Measurements from ENCODE around the gene MAGI2.
"Not testable (repeated sequence)": the region's sequence is repeated elsewhere in the genome, so short reads cannot be mapped to it uniquely, and the experiment has no call there.

MAGI2 gene

GRCh38 chr7:78253850-78254725 lies 1199.4 kb downstream of the MAGI2 start:
- no peak for DNase-seq

DNA sequence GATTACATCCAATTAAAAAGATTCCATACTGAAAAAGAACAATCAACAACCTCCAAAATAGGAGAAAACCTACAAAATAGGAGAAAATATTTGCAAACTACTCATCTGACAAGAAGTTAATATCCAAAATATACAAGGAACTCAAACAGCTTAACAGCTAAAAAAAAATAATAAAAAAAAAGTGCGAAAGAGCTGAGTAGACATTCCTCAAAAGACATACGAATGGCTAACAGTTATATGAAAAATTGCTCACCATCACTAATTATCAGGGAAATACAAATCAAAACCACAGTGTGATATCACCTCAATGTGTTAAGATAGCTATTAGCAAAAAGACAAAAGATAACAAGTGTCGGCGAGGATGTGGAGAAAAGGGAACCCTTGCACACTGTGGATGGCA lies 1204.6 kb downstream of the MAGI2 start:
- no peak for DNase-seq

DNA sequence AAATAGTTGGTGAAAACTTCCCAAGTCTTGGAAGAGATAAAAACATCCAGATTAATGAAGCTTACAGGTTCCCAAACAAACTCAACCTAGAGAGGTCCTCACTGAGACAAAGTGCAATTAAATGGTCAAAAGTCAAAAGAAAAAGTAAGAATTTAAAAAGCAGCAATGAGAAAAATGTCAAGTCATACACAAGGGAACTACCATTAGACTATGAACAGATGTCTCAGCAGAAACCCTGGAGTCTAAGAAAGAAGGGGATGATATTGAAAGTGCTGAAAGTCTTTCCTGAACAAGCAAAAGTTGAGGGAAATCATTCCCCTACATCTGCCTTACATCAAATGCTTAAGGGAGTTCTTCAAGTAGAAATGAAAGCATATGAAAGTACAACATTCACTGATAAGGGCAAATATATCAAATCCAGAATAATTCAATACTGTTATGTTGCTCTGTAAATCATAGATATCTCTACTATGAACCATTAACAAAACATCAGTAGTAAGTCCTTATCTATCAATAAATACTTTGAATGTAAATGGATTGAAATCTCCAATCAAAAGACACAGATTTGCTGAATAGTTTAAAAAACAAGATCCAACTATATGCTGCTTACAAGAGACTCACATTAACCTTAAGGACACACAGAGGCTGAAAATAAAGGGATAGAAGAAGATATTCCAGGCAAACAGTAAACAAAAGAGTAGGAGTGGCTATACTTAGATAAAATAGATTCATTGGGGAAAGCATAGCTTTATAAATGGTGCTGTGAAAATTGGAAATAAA lies 1205.4 kb downstream of the MAGI2 start:
- DNase-seq: no peak

DNA sequence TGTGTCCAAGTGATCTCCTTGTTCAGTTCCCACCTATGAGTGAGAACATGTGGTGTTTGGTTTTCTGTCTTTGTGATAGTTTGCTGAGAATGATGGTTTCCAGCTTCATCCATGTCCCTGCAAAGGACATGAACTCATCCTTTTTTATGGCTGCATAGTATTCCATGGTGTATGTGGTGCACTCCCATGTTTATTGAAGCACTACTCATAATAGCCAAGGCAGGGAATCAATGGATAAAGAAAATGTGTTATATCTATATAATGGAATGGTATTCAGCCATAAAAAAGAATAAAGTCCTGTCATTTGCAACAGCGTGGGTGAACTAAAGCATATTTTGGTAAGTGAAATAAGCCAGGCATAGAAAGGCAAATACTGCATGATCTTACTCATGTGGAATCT lies 1213.3 kb downstream of the MAGI2 start:
- not testable (repeated sequence) for DNase-seq

GRCh38 chr7:78234634-78235033 lies 1218.8 kb downstream of the MAGI2 start:
- DNase-seq: no peak

GRCh38 chr7:78232806-78233205 lies 1220.7 kb downstream of the MAGI2 start:
- no peak for DNase-seq

- no peak for DNase-seq
Measured at GRCh38 chr7:78226059-78226719, 1227.3 kb downstream of the MAGI2 start.

DNA sequence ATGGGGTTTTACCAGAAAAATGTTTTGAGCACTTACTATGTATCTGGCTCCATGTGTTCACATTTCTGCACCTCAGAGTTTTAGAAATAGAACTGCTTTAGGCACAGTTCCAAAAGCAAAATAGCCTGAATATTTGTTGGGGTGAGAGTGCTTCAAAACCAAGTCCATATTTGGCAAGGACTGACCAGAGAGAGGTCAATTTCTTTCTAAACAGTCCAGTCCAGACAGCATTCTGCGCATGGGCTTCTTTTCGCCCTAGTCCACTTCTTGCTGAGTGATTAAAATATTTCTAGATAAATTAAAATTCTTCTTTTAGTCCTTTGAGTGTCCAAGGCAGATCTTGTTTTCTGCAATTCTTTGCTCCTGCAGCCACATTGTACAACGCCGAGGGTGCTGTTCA lies 1227.9 kb downstream of the MAGI2 start:
- no peak for DNase-seq

DNA sequence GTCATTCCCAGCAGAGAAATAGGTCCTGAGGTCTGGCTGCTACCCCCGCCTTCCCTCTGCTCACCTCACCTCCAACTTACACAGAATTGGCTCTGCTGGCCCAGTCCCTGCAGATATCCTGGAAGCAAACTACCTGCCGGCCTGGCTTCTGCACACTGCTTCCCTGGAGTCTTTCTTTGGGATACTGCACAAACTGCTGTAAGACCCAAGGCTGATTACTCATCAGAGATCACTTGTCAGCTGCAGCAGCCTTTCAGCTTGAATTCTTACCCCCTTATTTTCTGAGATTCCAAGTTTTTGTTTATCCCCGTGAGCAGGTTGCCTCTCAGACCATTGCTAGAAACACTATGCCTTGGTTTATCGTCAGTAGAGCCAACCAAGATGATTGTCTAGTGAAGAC lies 1228.5 kb downstream of the MAGI2 start:
- DNase-seq: no peak

GRCh38 chr7:78223598-78223997 lies 1229.9 kb downstream of the MAGI2 start:
- no peak for DNase-seq

DNA sequence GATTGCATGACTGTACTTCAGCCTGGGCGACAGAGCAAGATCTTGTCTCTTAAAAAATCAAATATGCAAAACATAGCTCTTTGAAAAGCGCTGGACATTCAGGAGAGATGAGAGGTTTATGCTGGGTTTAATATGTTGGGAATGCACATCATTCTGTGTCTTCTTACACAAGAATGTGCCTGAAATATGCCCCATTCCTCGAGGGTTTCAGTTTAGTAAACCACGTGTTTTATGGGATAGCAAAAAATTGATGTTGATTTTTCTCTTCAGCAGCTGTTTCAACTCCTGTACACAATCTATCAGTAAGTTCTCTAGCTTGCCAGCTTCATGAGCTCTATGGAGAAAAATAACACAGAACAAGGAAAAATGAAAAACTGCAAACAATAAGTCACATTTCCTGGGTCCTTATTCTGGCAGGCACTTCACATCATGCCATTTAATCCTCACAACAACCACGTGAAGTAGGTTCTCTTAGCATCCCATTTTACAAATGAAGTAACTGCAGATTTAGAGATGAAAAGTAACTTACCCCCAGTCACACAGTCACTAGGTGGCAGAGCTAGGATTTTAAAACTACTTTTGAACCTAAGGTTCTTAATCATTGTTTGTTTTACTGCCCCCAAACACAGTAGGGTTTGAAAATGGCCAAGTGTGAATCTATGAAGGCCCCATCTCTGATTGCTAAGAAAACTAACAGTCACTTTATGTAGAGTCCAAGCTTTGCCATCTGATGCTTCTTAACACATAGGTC lies 1231.3 kb downstream of the MAGI2 start:
- no peak for DNase-seq

DNA sequence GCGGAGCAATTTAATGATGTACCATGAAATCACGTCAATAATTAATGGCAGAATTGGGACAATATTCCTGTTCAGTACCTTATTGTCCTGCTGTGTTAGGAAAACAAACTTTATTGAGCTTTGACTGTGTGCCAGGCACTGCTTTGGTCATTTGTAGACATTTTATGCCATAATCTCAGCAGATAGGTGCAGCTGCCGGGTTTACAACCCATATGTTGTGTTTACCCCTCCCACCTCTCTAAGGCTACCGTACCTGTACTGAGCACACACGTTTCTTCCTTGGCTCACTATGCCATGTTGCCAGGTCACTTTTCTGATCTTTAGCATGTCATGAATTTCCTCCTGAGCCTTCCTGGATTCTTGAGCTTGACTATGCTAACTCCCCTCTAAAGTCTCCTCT lies 1232.7 kb downstream of the MAGI2 start:
- DNase-seq: no peak

- DNase-seq: no peak
Measured at GRCh38 chr7:78218876-78219275, 1234.6 kb downstream of the MAGI2 start.

GRCh38 chr7:78218051-78218450 lies 1235.4 kb downstream of the MAGI2 start:
- DNase-seq: no peak

DNA sequence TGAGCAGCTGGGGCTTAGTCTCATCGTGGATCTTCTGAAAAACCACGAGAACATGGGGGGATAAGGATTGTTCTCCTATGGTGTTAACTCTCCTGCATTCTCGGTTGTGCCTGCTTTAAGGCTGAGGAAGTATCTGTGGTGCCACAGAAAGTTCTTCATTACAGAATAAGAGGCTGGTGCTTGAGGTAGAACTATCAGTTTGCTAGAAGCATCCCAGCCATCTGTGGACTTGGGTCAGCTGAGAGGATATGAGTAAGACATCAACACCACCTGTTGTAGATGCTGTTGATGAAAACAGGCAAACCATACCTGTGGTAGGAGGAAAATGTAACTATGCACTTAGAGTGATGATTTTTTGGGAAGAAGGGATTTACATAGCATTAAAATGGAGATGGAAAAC lies 1238.3 kb downstream of the MAGI2 start:
- no peak for DNase-seq

DNA sequence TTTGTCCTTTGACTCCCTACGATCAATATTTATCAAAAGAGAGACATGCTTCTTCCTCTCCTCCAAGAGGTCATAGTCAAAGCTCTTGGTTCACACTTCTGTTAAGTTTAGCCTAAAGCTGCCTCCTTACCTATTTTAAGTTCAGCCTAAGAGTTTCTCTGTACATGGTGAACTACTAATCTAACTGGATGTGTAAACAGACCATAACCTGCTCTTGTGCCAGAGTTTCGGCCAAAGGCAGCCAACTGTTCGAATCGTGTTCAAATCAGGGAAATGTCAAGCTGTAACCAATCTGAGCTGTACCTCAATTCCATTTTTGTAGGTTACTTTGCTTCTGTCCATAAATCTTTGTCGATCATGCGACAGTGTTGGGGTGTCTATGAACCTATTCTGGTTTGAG lies 1240.1 kb downstream of the MAGI2 start:
- DNase-seq: no peak

- DNase-seq: no peak
Measured at GRCh38 chr7:78212476-78213060, 1240.9 kb downstream of the MAGI2 start.

- no peak for DNase-seq
Measured at GRCh38 chr7:78207269-78207668, 1246.2 kb downstream of the MAGI2 start.

GRCh38 chr7:78206769-78207168 lies 1246.7 kb downstream of the MAGI2 start:
- no peak for DNase-seq

DNA sequence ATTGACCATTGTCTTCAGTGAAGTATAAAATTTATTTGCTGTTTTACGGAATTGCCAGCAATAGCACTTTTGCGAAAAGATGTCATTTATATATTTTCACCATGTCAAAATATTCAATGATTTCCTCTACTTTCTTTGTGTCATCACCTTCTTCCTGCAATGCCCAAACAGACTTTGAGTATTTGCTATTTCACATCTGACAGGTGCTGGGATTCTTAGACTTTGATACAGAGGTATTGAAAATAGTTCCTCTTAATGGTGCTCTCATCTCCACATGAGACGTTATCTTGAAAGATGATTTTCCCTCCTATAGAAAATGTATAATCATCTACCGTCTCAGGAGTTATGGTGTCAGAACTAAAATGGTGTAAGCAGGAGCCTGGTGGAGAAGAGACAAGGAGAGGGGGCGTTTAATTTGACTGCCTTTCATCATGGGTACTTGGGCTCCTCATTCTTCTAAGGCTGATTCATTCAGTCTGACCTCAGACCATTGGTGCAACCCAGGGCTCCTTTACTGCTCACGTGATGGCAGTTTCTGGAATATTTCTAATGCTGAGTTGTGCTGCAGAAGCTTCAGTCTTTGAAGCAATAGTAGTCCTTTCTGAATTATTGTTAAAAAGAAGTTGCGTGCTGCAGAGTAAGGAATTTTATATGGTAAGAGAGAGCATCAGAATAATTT lies 1250.3 kb downstream of the MAGI2 start:
- no peak for DNase-seq

DNA sequence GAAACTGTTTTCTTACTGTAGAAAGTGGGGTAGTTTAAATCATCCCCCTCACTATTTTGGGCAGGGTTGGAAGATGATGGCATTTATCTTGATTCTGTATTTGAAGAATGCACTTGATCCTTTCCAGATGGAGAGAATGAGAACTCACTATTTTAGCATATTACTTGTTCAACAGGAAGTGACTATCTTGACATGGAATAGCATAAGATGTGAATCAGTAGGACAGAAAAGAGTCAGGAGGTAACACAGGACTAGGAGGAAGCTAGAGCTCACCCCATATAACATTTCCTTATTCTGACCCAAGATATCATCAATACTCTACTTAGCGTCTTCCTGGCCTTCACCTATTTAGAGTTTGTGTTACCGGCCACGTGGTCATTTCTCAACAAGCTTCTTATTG lies 1254.7 kb downstream of the MAGI2 start:
- DNase-seq: no peak

GRCh38 chr7:78197447-78197846 lies 1256.0 kb downstream of the MAGI2 start:
- no peak for DNase-seq

All from cortex of kidney (tissue), 1 donor.